Raji (cell line): ENCODE measurements around the gene CEP95.

ENCODE experiments used
- POLR2A ChIP-seq: IDR thresholded peaks from 2 replicates; pipeline ENCODE4 v1.6.1; 2011; ENCODE audit warnings: low read depth, low read length, control low read depth; ENCODE audit not compliant: insufficient read depth

The CEP95 gene

DNA sequence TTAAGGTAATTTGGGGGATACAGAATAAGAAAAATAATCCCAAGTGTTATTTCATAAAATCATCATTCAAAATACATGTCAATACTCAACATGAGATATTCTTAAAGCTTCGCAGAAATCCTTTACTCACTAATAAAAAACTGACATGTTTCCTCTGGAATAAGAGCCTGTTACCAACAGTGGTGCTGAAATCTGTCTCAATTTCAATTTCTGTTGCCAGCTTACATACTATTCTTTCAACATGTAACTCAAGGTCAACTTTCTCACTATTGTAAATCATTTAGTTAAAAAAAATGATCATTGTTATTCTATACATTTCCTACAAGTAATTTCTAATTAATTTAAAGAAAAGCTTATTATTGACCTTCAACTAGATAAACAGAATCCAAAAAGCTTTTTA is 67.9 kb downstream of the CEP95 start:
- TF ChIP-seq POLR2A: no peak

DNA sequence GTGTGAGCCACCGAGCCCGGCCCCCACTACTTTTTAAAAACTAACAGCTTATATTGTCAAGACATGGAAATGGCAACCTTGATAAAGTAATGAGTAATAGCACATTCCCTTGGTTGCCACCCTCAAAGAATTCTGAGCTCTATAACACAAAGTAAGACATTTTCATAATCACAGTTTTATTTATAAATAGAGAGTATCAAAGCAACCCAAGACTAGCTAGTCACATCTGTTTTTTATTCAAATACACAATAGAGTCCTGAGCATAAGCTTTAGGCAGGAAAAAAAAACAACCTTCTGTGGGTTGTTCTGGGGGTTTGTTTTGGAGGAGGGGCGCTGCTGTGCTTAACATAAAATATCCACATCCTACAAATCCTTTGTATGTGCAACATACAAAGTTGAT is 68.7 kb downstream of the CEP95 start:
- no peak for TF ChIP-seq POLR2A

DNA sequence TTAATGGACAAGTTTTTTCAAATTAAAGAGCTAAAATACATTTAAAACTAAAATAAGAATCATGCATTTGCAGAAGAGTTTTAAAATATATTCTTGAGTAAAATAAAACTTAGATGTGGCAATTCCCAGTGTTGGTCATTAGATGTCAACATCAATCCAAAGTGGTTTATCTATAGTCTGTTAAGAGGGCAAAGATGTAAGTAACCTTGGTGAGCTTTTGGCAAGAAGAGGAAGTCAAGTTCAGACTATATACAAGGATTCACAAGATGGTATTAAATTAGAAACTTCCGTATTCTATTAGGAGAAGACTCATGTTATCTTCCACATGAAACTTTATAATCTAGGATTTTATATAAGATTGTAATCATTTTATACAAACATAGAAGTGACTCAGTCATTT is 73.1 kb downstream of the CEP95 start:
- no peak for TF ChIP-seq POLR2A

DNA sequence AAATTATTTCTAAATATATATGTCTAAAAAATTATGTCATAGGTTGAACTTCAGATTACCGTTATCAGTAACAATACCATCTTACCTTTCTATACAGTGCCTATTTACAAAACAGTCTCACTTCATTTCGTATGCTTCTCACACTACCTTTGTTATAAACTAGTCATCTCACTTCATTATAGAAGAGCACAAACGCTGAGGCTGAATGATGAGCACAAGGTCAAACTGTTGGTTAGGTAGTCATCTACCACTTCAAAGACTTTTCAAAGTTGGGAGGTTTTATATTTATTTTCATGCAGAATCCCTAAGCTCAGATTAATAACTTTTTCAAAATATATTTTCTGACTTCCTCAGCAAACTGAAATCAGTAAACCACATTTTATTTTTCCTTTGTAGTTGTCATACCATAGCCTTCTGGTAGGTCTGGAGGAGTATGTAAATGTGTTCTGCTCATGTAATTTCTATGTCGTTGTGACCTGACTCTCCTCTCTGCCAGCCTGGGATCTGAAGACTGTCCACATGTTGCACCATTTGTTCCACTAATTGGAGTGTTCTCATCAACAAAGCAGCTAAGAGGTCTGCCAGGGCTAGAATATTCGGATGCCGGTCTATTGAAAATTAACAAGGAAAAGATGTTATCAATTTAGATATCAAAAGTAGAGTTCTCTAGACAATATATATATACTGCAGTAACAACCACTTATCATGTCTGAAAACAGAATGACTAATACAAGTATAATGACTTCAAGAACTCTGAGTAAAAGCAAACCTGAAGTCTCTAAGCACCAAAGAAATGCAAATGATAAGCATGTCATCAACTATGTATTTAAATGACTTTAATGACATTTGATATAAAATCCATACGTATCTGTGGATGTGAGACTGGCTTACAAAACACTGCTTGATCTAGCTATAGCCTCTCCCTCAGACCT is 73.9 kb downstream of the CEP95 start:
- TF ChIP-seq POLR2A: no peak

DNA sequence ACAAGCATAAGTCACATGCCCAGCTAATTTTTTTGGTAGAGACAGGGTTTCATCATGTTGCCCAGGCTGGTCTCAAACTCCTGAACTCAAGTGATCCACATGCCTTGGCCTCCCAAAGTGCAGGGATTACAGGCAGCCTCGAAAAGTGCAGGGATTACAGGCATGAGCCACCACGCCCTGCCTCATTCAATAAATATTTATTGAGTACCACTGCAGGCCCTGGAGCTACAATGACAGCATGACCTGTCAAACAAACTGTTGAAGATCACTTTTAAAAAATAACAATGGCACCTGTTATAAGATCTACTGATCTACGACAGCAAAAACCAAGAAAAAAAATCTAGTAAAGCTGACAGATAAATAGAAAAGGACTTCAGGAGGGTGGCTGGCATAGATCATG is 76.3 kb downstream of the CEP95 start:
- TF ChIP-seq POLR2A: no peak

DNA sequence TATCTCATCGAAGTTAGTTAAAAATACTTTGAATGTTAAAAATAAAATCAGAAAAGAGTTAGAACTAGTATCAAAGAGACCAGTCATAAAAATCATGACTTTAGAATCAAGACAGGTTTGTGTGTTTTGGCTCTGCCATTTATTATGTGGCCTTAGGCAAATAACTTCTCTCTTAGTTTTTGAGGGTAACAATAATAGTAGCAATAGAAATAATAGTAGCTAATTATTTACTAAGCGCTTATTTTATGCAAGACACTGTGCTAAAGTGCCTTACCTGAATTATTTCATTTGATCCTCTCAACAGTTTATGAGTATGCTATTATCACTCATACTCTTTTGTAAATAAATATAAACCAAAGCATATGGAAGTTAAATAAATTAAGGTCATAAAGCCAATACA is 78.4 kb downstream of the CEP95 start:
- TF ChIP-seq POLR2A: no peak
